PC-3 (cell line): ENCODE data around the gene CFAP73. TPM values are rescaled to one million over a fixed set of nuclear protein-coding genes. Genes with fewer than 3 reads are reported as not detected.

Experiments
- ATAC-seq: fragments of 200-7000 bp; cut with Tn5 transposase; 2 replicates; pipeline ENCODE4 v1.9.1; 2020; ENCODE audit warnings: mild to moderate bottlenecking, moderate library complexity
- BruUV-seq: library from RNA; stranded (reverse); fragments of 400-500 nt; replicated peaks from 2 replicates; lab custom pipeline; 2021; lab: Mats Ljungman, UMichigan
- CTCF ChIA-PET: fragments of 300-600 bp; sonication (Branson Sonifier 250); formaldehyde crosslinking; loops from one replicate; lab custom pipeline; 2022; ENCODE audit warnings: antibody characterized with exemption; lab: Charles Lee
- POLR2A ChIA-PET: fragments of 300-600 bp; sonication (Branson Sonifier 250); formaldehyde crosslinking; loops from one replicate; lab custom pipeline; 2022; ENCODE audit warnings: antibody characterized with exemption; ENCODE audit not compliant: unreplicated experiment; lab: Charles Lee
- DNase-seq: peaks from one replicate; pipeline ENCODE4 v3.0.0-alpha.2; 2015
- H2AFZ ChIP-seq: fragments of 300-600 bp; sonication (generic); 2 replicates; pipeline ENCODE4 v1.6.0; 2016; ENCODE audit warnings: antibody characterized with exemption, low read length
- H3F3A ChIP-seq: fragments of 300-600 bp; sonication (generic); one replicate; pipeline ENCODE4 v1.6.0; 2017; ENCODE audit warnings: antibody characterized with exemption, low read length, control low read depth, mild to moderate bottlenecking; ENCODE audit not compliant: unreplicated experiment
- H3K27ac ChIP-seq: fragments of 300-600 bp; sonication (generic); 2 replicates; pipeline ENCODE4 v1.5.1; 2016; ENCODE audit warnings: mild to moderate bottlenecking, low read length
- H3K27me3 ChIP-seq: fragments of 300-600 bp; sonication (generic); 2 replicates; pipeline ENCODE4 v1.6.1; 2016; ENCODE audit warnings: low read length, mixed read lengths
- H3K36me3 ChIP-seq: fragments of 300-600 bp; sonication (generic); 2 replicates; pipeline ENCODE4 v1.6.1; 2016; ENCODE audit warnings: low read depth, mixed run types, low read length, mixed read lengths
- H3K4me1 ChIP-seq: fragments of 300-600 bp; sonication (generic); 2 replicates; pipeline ENCODE4 v1.5.1; 2016; ENCODE audit warnings: low read length; ENCODE audit not compliant: insufficient read depth
- H3K4me2 ChIP-seq: fragments of 300-600 bp; sonication (generic); 2 replicates; pipeline ENCODE4 v1.6.0; 2016; ENCODE audit warnings: low read length
- H3K4me3 ChIP-seq: fragments of 300-600 bp; sonication (generic); 2 replicates; pipeline ENCODE4 v1.5.1; 2016; ENCODE audit warnings: mild to moderate bottlenecking, low read length, mixed read lengths
- H3K79me2 ChIP-seq: fragments of 300-600 bp; sonication (generic); 2 replicates; pipeline ENCODE4 v1.6.1; 2017; ENCODE audit warnings: low read length, mixed read lengths
- H3K9ac ChIP-seq: fragments of 300-600 bp; sonication (generic); 2 replicates; pipeline ENCODE4 v1.6.0; 2016; ENCODE audit warnings: mild to moderate bottlenecking, low read length
- H3K9me2 ChIP-seq: fragments of 300-600 bp; sonication (generic); replicated peaks from 2 replicates; pipeline ENCODE4 v1.6.1; 2016; ENCODE audit warnings: mixed run types, low read length, mixed read lengths
- H3K9me3 ChIP-seq: fragments of 300-600 bp; sonication (generic); 2 replicates; pipeline ENCODE4 v1.6.1; 2016; ENCODE audit warnings: low read length, mixed read lengths
- H4K20me1 ChIP-seq: fragments of 300-600 bp; sonication (generic); 2 replicates; pipeline ENCODE4 v1.6.1; 2016; ENCODE audit warnings: low read length, mixed read lengths
- EZH2 ChIP-seq: fragments of 300-600 bp; sonication (generic); IDR thresholded peaks from one replicate; pipeline ENCODE4 v1.6.1; 2017; ENCODE audit warnings: antibody characterized with exemption, mild to moderate bottlenecking, low read length; ENCODE audit not compliant: unreplicated experiment
- EZH2phosphoT487 ChIP-seq: fragments of 300-600 bp; sonication (generic); IDR thresholded peaks from 2 replicates; pipeline ENCODE4 v1.6.1; 2018; ENCODE audit warnings: mild to moderate bottlenecking, antibody characterized with exemption, low read length, borderline replicate concordance
- intact Hi-C: fragments of 100-400 bp; cut with micrococcal nuclease; formaldehyde crosslinking; loops from 2 replicates; pipeline ENCODE4 v1.9.0; 2023
- total RNA-seq: library from RNA; depleted of rRNA; stranded (reverse); fragments of >200 nt; gene quantifications from 2 replicates; pipeline ENCODE4 v1.2.3, GENCODE V29; 2014
- TF ChIP-seq, protein P1 (sequence below): fragments of 300-600 bp; sonication (generic); conservative IDR thresholded peaks from 2 replicates; pipeline ENCODE4 v1.5.1; 2017; ENCODE audit warnings: antibody characterized with exemption, low read depth, mild to moderate bottlenecking, low read length

CFAP73 gene
- total RNA-seq, 1 experiment from 2014 or later = not detected

DNA sequence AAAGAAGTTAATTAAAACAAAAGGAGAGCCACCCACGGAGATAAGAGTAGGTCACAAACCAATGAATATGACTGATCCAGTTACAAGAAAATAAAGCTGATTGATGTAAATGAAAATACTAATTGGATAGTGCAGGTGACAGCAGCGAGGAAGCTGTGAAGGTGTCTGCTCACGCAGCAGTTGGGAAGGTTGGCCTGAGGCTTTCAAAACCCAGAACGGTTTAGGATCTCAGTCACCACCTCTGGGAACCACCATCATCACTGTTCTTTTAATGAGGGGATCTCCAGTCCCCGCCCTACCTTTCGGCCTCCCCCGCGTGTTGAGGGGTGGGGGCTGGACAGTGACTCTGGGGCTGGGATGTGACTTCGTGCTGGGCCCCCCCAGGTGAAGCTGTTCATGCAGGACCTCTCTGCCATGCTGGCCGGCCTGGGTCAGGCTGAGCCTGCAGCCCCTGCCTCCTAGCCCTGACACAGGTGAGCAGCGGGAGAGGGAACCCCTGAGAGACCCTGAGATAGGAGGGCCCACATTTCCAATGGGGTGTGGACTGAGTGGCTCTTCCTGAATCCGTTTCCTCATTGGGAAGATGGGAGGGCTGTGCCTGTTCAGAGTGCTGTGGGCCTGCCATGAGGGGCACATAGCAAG, 7.8 kb downstream of the CFAP73 start:
- Histone ChIP-seq H3K4me2 (no peak overlapping the region), H3K4me1 (peaks cover 10% of the 10 kb centered on the region), H3K4me3 (no peak overlapping the region), H3K9me3 (no peaks in the 10 kb centered on the region), H3K36me3 (peaks cover 44% of the 10 kb centered on the region), H3K79me2 (no peaks in the 10 kb centered on the region), H3K9ac (no peak overlapping the region), H4K20me1 (peaks cover 8% of the 10 kb centered on the region; the same call in 1 of the 2 replicates), H3K27ac (no peak overlapping the region), H3K9me2 (no peaks in the 10 kb centered on the region), H3F3A (no peaks in the 10 kb centered on the region), H3K27me3 (no peaks in the 10 kb centered on the region), H2AFZ (no peak overlapping the region)
- CTCF ChIA-PET = no interaction called here
- POLR2A ChIA-PET = interaction anchor here (0.6 kb wide), 1 partner anchor 10 kb away, joined by 3 read pairs; no protein-coding TSS in a partner anchor
- DNase-seq (no peak), ATAC-seq (no peak)
- BruUV-seq = no TSS peak
- intact Hi-C loops = loop anchor here (10.0 kb wide), 1 partner anchor 63 kb away; no protein-coding TSS in a partner anchor
- TF ChIP-seq EZH2phosphoT487 (no peak), EZH2 (no peak)
- TF ChIP-seq, protein P1, sequence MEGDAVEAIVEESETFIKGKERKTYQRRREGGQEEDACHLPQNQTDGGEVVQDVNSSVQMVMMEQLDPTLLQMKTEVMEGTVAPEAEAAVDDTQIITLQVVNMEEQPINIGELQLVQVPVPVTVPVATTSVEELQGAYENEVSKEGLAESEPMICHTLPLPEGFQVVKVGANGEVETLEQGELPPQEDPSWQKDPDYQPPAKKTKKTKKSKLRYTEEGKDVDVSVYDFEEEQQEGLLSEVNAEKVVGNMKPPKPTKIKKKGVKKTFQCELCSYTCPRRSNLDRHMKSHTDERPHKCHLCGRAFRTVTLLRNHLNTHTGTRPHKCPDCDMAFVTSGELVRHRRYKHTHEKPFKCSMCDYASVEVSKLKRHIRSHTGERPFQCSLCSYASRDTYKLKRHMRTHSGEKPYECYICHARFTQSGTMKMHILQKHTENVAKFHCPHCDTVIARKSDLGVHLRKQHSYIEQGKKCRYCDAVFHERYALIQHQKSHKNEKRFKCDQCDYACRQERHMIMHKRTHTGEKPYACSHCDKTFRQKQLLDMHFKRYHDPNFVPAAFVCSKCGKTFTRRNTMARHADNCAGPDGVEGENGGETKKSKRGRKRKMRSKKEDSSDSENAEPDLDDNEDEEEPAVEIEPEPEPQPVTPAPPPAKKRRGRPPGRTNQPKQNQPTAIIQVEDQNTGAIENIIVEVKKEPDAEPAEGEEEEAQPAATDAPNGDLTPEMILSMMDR = no peak

DNA sequence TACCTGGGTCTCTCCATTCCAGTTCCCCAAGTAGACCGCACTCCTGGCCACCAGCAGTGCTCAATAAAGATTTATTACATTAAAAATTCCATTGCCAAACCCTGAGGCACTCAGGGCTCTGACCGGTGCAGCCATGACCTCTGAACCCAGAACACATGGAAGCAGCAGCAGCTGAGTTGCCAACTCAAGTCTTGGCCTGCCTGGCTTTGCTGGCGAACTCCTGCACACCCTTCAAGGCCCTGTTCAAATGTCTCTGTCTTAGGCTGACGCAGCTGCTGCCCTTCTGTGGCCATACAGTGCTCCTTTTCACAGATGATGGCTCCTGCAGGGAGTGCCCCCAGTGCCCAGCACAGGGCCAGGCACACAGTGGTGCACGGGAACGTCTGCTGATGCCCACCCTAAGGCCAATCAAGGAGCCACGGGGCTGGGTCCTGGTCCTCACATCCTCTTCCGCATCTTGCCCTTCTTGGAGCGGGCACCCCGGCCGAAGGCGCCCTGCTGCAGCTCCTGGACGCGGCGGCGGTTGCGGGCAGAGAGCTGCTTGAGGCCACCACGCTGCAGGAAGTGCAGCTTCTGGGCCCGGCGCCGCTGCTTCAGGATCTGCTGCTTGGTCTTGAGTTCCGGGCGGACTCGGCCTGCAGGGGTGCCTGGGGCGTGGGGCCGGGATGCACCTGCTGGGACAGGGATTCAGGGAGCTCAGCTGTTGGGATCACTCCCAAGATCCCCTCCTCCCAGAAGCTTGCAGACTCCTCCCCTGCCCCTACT, 9.1 kb downstream of the CFAP73 start:
- Histone ChIP-seq H3K4me2 (no peak overlapping the region), H3K4me1 (peaks cover 9% of the 10 kb centered on the region), H3F3A (no peaks in the 10 kb centered on the region), H3K9me2 (no peaks in the 10 kb centered on the region), H3K27ac (no peak overlapping the region), H3K27me3 (no peaks in the 10 kb centered on the region), H3K9ac (no peak overlapping the region), H3K4me3 (no peak overlapping the region), H3K9me3 (no peaks in the 10 kb centered on the region), H3K79me2 (no peaks in the 10 kb centered on the region), H3K36me3 (peaks cover 56% of the 10 kb centered on the region), H4K20me1 (peaks cover 15% of the 10 kb centered on the region; the same call in 1 of the 2 replicates), H2AFZ (no peak overlapping the region)
- POLR2A ChIA-PET = no interaction called here
- intact Hi-C loops = loop anchor here (10.0 kb wide), 1 partner anchor 64 kb away; no protein-coding TSS in a partner anchor
- TF ChIP-seq, protein P1 = no peak
- no peak for TF ChIP-seq EZH2
- TF ChIP-seq EZH2phosphoT487 = no peak
- TSS peak; percentile 39 for BruUV-seq
- ATAC-seq (no peak), DNase-seq (no peak)
- CTCF ChIA-PET = no interaction called here
